ENCODE results near the gene ALLC. TPM values are rescaled to one million over a fixed set of nuclear protein-coding genes. Genes with fewer than 3 reads are reported as not detected.
A peak's percentile ranks its signal among the peaks of the same experiment; 100 is the strongest.

Gene ALLC
- total and polyA plus RNA-seq, 9 of the 15 experiments (the other 6 are each of a cell fraction or from before 2014, with no cell fraction given), result not detected

DNA sequence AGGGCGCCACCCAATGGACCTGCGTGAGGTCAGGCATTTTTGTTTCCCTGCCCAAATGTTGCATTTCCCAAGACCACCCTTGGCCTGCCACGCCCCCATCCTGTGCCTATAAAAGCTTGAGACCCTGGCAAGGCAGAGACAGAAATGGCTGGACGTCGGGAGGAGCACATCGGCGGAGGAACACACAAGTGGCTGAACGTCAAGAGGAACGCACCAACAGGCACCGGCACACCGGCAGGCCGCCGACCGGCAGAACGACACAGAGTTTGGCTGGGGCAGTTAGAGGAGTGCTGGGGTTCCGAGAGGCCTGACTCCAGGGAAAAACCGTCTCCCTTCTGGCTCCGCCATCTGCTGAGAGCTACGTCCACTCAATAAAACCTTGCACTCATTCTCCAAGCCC is 81.3 kb downstream of the ALLC start:
- Histone ChIP-seq H4K20me1 (replicated peaks; ENCODE audit: control insufficient read depth, insufficient read depth, low read length) (no peaks in the 10 kb centered on the region), H3K36me3 (ENCODE audit: control insufficient read depth, insufficient read depth, low read length) (no peaks in the 10 kb centered on the region), H3K4me3 (no peak overlapping the region), H3K9ac (ENCODE audit: insufficient read depth in 1 of 2, low read depth in 2 of 2, low read length in 2 of 2) (peak overlapping the region in 1 of 2 experiments; percentile 55; a peak in 1 of 4 replicates), H3K9me3 (replicated peaks; ENCODE audit: control insufficient read depth, insufficient read depth, low read depth, low read length) (no peaks in the 10 kb centered on the region), H3K4me1 (replicated peaks in 1 of 2; ENCODE audit: control insufficient read depth in 2 of 2, insufficient read depth in 2 of 2, low read length in 2 of 2) (no peaks in the 10 kb centered on the region), H3K27ac (ENCODE audit: extremely low read depth, low read depth, low read length) (no peak overlapping the region), H3K4me2 (ENCODE audit: insufficient read depth, low read length) (no peak overlapping the region), H3K27me3 (ENCODE audit: control insufficient read depth in 2 of 2, insufficient read depth in 2 of 2, low read length in 2 of 2) (peaks cover 2 to 16% of the 10 kb centered on the region in 2 experiments; a peak in 4 of 5 replicates), H2AFZ (ENCODE audit: low read depth, low read length) (no peak overlapping the region; the same call in 1 of the 2 replicates), H3K79me2 (ENCODE audit: control insufficient read depth, insufficient read depth, low read length) (no peaks in the 10 kb centered on the region), H3K9me1 (ENCODE audit: control insufficient read depth, insufficient read depth, low read length) (no peaks in the 10 kb centered on the region)
- in situ Hi-C loops (cut with MboI), result no loop called here
- CTCF ChIA-PET (ENCODE audit: low intra/inter-chr PET ratio), result no interaction called here
- BruUV-seq (replicated peaks), result no TSS peak
- DNase-seq (ENCODE audit: extremely low read depth in 1 of 4, low spot score in 3 of 4) (no peak), FAIRE-seq (no peak), ATAC-seq (peak; percentile 18; the same call in 1 of the 3 replicates)
- intact Hi-C loops (cut with micrococcal nuclease), result loop anchor here (2.0 to 5.0 kb wide), 3 partner anchors 41 to 218 kb away; no protein-coding TSS in a partner anchor
- TF ChIP-seq HDAC3 (IDR thresholded peaks at IDR 0.05; ENCODE audit: borderline replicate concordance, partially characterized antibody) (no peak), JUN (IDR thresholded peaks at IDR 0.05; ENCODE audit: borderline replicate concordance, low read depth, low read length) (no peak), JUN (CRISPR knock-in tag; IDR thresholded peaks at IDR 0.05; ENCODE audit: borderline replicate concordance) (no peak), FOXK1 (CRISPR knock-in tag; IDR thresholded peaks at IDR 0.05; ENCODE audit: borderline replicate concordance) (no peak)
- POLR2A ChIA-PET, result no interaction called here
- 7% methylated on average over 19 of the region's 19 CpGs for WGBS (ENCODE audit: insufficient coverage, low coverage, missing lambda C conversion rate)

DNA sequence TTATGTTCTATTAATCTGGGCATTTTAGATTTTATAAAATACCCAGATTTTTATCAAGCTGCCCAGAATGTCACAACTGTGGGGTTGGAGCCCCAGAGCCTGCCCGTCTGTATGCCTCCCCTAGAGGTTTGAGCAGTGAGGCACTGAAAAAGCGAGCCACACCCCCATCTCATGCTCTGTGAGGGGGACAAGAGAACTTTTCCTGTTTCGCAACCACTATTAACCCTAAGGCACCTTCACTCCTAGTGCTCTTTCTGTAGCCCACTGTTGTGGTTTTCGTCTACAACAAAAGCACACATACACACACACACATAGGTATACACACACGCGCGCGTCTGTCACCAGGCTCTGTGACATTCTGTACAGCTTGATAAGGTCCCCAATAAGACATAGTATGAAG is 83.4 kb downstream of the ALLC start:
- in situ Hi-C loops (cut with MboI), result no loop called here
- TF ChIP-seq, protein P1, sequence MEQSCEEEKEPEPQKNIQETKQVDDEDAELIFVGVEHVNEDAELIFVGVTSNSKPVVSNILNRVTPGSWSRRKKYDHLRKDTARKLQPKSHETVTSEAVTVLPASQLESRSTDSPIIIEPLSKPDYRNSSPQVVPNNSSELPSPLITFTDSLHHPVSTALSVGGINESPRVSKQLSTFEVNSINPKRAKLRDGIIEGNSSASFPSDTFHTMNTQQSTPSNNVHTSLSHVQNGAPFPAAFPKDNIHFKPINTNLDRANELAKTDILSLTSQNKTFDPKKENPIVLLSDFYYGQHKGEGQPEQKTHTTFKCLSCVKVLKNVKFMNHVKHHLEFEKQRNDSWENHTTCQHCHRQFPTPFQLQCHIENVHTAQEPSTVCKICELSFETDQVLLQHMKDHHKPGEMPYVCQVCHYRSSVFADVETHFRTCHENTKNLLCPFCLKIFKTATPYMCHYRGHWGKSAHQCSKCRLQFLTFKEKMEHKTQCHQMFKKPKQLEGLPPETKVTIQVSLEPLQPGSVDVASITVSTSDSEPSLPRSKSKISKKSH (CRISPR knock-in tag; IDR thresholded peaks at IDR 0.05), result no peak
- TF ChIP-seq ZKSCAN8 (CRISPR knock-in tag; IDR thresholded peaks at IDR 0.05) (no peak), ZNF232 (CRISPR knock-in tag; IDR thresholded peaks at IDR 0.05) (no peak), NR2F6 (CRISPR knock-in tag; IDR thresholded peaks at IDR 0.05) (no peak)
- TF ChIP-seq, protein P2, sequence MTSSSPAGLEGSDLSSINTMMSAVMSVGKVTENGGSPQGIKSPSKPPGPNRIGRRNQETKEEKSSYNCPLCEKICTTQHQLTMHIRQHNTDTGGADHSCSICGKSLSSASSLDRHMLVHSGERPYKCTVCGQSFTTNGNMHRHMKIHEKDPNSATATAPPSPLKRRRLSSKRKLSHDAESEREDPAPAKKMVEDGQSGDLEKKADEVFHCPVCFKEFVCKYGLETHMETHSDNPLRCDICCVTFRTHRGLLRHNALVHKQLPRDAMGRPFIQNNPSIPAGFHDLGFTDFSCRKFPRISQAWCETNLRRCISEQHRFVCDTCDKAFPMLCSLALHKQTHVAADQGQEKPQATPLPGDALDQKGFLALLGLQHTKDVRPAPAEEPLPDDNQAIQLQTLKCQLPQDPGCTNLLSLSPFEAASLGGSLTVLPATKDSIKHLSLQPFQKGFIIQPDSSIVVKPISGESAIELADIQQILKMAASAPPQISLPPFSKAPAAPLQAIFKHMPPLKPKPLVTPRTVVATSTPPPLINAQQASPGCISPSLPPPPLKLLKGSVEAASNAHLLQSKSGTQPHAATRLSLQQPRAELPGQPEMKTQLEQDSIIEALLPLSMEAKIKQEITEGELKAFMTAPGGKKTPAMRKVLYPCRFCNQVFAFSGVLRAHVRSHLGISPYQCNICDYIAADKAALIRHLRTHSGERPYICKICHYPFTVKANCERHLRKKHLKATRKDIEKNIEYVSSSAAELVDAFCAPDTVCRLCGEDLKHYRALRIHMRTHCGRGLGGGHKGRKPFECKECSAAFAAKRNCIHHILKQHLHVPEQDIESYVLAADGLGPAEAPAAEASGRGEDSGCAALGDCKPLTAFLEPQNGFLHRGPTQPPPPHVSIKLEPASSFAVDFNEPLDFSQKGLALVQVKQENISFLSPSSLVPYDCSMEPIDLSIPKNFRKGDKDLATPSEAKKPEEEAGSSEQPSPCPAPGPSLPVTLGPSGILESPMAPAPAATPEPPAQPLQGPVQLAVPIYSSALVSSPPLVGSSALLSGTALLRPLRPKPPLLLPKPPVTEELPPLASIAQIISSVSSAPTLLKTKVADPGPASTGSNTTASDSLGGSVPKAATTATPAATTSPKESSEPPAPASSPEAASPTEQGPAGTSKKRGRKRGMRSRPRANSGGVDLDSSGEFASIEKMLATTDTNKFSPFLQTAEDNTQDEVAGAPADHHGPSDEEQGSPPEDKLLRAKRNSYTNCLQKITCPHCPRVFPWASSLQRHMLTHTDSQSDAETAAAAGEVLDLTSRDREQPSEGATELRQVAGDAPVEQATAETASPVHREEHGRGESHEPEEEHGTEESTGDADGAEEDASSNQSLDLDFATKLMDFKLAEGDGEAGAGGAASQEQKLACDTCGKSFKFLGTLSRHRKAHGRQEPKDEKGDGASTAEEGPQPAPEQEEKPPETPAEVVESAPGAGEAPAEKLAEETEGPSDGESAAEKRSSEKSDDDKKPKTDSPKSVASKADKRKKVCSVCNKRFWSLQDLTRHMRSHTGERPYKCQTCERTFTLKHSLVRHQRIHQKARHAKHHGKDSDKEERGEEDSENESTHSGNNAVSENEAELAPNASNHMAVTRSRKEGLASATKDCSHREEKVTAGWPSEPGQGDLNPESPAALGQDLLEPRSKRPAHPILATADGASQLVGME (CRISPR knock-in tag; IDR thresholded peaks at IDR 0.05), result no peak

More for the DNA sequence above, 83.4 kb downstream of the ALLC start:
- no peak overlapping the region for H2AFZ ChIP-seq (ENCODE audit: low read depth, low read length)
- no peaks in the 10 kb centered on the region for H3K4me1 ChIP-seq (replicated peaks in 1 of 2; ENCODE audit: control insufficient read depth in 2 of 2, insufficient read depth in 2 of 2, low read length in 2 of 2)
- no peak for ATAC-seq
- no peak for FAIRE-seq
- WGBS (ENCODE audit: insufficient coverage, low coverage, missing lambda C conversion rate), result 7% methylated on average over 8 of the region's 8 CpGs
- H3K36me3 ChIP-seq (ENCODE audit: control insufficient read depth, insufficient read depth, low read length), result no peaks in the 10 kb centered on the region
- no peaks in the 10 kb centered on the region for H4K20me1 ChIP-seq (replicated peaks; ENCODE audit: control insufficient read depth, insufficient read depth, low read length)
- intact Hi-C loops (cut with micrococcal nuclease), result no loop called here
- no peak for DNase-seq (ENCODE audit: extremely low read depth in 1 of 4, low spot score in 3 of 4)
- no peak overlapping the region for H3K27ac ChIP-seq (ENCODE audit: extremely low read depth, low read depth, low read length)
- CTCF ChIA-PET (ENCODE audit: low intra/inter-chr PET ratio), result no interaction called here
- no peak overlapping the region for H3K4me3 ChIP-seq
- peaks cover 2 to 20% of the 10 kb centered on the region in 2 experiments; a peak in 4 of 5 replicates for H3K27me3 ChIP-seq (ENCODE audit: control insufficient read depth in 2 of 2, insufficient read depth in 2 of 2, low read length in 2 of 2)
- H3K4me2 ChIP-seq (ENCODE audit: insufficient read depth, low read length), result no peak overlapping the region
- H3K9ac ChIP-seq (ENCODE audit: insufficient read depth in 1 of 2, low read depth in 2 of 2, low read length in 2 of 2), result no peak overlapping the region
- no TSS peak for BruUV-seq (replicated peaks)
- POLR2A ChIA-PET, result interaction anchor here (1.5 kb wide), 1 partner anchor 41 kb away, joined by 3 read pairs; no protein-coding TSS in a partner anchor
- H3K9me1 ChIP-seq (ENCODE audit: control insufficient read depth, insufficient read depth, low read length), result no peaks in the 10 kb centered on the region
- no peaks in the 10 kb centered on the region for H3K79me2 ChIP-seq (ENCODE audit: control insufficient read depth, insufficient read depth, low read length)
- H3K9me3 ChIP-seq (replicated peaks; ENCODE audit: control insufficient read depth, insufficient read depth, low read depth, low read length), result no peaks in the 10 kb centered on the region; the same call in 1 of the 2 replicates

All from K562 (cell line).